ENCODE measurements around the gene CD300E.

CD300E gene

DNA sequence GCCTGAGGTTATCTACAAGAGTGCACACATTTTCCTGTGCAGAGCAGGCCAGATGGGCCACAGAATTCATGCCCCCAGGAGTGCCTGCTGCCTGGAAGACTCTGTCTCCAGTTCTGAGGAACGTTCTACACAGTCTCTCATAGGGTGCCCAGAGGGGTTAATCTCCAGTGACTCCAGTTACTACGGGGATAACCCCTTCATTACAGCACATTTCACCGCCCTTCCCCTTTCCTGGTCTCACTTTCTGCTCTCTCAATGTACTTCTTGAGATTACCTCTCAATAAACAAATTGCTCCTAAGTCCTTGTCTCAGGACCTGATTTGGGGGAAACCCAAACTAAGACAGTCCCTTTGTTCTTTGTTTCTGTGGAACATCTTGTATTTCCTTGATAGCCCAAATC is 62.0 kb downstream of the CD300E start:
- DNase-seq, result no peak

All from activated CD4-positive, alpha-beta T cell treated with anti-CD3 and anti-CD28 coated beads, Interleukin-2, amount 50 U/mL, for 1 hour (primary cell).